ENCODE data around the gene CREB5.

GRCh38 chr7:28505014-28505413, 92.7 kb downstream of the CREB5 start:
- no peak for TF ChIP-seq ARNTL (CRISPR knock-in tag; IDR thresholded peaks at IDR 0.05; ENCODE audit: borderline replicate concordance, low read depth)
- TF ChIP-seq TOX (CRISPR knock-in tag; IDR thresholded peaks at IDR 0.05; ENCODE audit: borderline replicate concordance) = no peak
- no peak for TF ChIP-seq CREB5 (CRISPR knock-in tag; IDR thresholded peaks at IDR 0.05; ENCODE audit: low read depth)
- TF ChIP-seq RARB (CRISPR knock-in tag; IDR thresholded peaks at IDR 0.05) = no peak
- no peak for TF ChIP-seq GLIS3 (CRISPR knock-in tag; IDR thresholded peaks at IDR 0.05)
- TF ChIP-seq ZFP30 (CRISPR knock-in tag; IDR thresholded peaks at IDR 0.05) = no peak
- TF ChIP-seq ZNF70 (CRISPR knock-in tag; IDR thresholded peaks at IDR 0.05) = no peak
- TF ChIP-seq PATZ1 (CRISPR knock-in tag; IDR thresholded peaks at IDR 0.05; ENCODE audit: borderline replicate concordance) = no peak
- no peak for TF ChIP-seq PPARA (CRISPR knock-in tag; IDR thresholded peaks at IDR 0.05; ENCODE audit: borderline replicate concordance)
- TF ChIP-seq ZC3H10 (CRISPR knock-in tag; IDR thresholded peaks at IDR 0.05) = no peak
- TF ChIP-seq OSR1 (CRISPR knock-in tag; IDR thresholded peaks at IDR 0.05) = no peak
- no peak for TF ChIP-seq ZNF565 (CRISPR knock-in tag; conservative IDR thresholded peaks at IDR 0.05; ENCODE audit: low read depth)

All from SK-N-SH treated with all-trans-retinoic acid at 6 μM for 48 hours (cell line).